KOPT-K1 (cell line): Measurements from ENCODE around the gene ATP9B.

ENCODE experiments used
- H3K27ac ChIP-seq: fragments of 200-600 bp; sonication (generic); 2 replicates; pipeline ENCODE4 v1.5.1; 2016; ENCODE audit warnings: antibody characterized with exemption, mild to moderate bottlenecking, low read depth, low read length; ENCODE audit not compliant: poor library complexity, severe bottlenecking
- H3K36me3 ChIP-seq: fragments of 200-600 bp; sonication (generic); 2 replicates; pipeline ENCODE4 v1.5.1; 2017; ENCODE audit warnings: antibody characterized with exemption, mild to moderate bottlenecking, low read length, moderate library complexity; ENCODE audit not compliant: insufficient read depth
- H3K9me3 ChIP-seq: fragments of 200-600 bp; sonication (generic); 2 replicates; pipeline ENCODE4 v1.5.1; 2017; ENCODE audit warnings: antibody characterized with exemption, low read length, mild to moderate bottlenecking; ENCODE audit not compliant: insufficient read depth, poor library complexity, severe bottlenecking

Gene ATP9B

DNA sequence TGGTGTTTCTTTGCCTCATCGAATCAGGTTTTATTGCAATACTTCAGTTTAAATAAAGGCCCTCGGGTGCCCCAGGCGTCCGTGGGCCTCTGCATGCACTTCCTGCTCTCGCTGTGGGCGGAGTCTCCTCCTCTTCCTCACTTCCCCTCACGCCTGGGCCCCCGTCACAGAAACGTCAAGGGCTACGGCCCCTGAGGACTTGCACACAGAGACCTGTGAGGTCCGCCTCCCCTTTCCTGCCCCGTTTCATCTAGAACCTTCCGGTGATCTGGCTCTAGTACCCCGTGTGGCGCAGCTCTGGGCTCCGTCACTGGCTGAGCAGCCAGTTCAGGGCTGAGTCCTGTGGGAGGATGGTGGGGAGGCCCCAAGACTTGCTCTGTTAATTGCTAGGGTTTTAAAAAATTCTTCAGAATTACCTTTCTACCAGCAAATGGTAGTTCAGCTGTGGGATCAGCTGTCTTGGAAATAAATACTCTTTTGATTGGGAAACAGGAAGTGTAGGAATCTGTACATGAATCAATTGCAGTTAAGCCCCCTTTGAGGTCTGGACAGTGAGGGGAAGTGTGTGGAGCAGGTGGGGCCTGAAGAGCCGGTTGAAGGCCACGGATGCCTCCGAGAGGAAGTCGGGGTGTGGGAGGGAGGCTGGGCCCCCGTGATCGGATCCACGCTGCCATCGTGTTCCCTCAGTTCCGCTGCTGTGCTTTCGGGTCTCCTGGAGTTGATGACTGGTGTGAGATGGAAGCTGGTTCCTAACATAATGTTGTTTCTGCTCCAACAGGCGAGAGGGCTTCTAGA, 336.8 kb downstream of the ATP9B start:
- peak overlapping the region; percentile 73 for H3K27ac ChIP-seq
- no peaks in the 10 kb centered on the region; the same call in 1 of the 2 replicates for H3K36me3 ChIP-seq
- H3K9me3 ChIP-seq, result no peaks in the 10 kb centered on the region

DNA sequence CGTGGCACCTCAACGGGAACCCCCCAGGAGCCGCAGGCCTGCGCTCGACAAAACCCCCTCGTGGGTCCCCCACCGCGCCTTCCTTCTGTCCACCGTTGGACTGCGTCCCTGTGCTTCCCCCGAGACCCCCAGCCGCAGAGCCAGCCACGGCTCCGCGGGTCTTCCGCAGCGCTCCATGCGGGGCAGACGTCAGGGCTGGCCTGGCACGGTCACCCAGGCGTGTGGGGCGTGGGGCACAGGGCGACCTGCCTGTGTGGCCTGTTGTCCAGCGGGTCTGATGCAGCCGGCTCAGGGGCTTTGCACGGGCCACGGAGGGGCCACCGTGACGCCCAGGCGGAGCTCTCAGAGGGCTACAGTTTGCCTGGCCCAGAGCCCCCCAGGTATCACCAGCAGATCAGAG, 337.5 kb downstream of the ATP9B start:
- H3K27ac ChIP-seq, result no peak overlapping the region
- no peaks in the 10 kb centered on the region; the same call in 1 of the 2 replicates for H3K36me3 ChIP-seq
- no peaks in the 10 kb centered on the region for H3K9me3 ChIP-seq

DNA sequence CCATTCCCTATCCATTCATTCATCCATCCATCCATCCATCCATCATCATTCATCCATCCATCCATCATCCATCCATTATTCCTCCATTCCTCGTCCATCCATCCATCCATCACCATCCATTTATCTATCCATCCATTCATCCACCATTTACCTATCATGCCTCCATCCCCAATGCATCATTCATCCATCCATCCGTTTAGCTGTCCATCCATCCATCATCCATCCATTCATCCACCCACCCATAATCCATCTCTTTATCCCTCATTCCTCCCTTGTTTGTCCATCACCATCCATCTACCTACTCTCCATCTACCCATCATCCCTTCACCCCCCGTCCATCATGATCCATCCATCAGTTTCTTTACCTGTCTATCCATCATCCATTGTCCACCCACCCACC, 340.1 kb downstream of the ATP9B start:
- peaks cover 15% of the 10 kb centered on the region; the same call in 1 of the 2 replicates for H3K36me3 ChIP-seq
- H3K9me3 ChIP-seq, result no peaks in the 10 kb centered on the region
- H3K27ac ChIP-seq, result no peak overlapping the region

DNA sequence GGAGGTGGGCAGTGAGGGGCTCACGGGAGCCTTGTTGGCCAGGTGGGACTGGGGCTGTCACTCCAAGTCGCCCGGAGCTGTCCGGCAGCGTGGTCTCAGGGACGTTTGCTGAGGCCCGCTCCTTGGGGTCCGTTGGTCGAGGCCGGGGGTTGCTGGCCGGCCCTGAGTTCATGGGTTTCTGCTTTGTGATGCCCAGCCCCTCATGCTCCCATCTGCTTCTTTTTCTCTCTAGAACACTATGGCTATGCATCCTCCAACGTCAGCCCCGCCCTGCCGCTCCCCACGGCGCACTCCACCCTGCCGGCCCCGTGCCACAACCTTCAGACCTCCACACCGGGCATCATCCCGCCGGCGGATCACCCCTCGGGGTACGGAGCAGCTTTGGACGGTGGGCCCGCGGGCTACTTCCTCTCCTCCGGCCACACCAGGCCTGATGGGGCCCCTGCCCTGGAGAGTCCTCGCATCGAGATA, 341.0 kb downstream of the ATP9B start:
- Histone ChIP-seq H3K9me3 (no peaks in the 10 kb centered on the region), H3K36me3 (peaks cover 15% of the 10 kb centered on the region; the same call in 1 of the 2 replicates), H3K27ac (no peak overlapping the region)

DNA sequence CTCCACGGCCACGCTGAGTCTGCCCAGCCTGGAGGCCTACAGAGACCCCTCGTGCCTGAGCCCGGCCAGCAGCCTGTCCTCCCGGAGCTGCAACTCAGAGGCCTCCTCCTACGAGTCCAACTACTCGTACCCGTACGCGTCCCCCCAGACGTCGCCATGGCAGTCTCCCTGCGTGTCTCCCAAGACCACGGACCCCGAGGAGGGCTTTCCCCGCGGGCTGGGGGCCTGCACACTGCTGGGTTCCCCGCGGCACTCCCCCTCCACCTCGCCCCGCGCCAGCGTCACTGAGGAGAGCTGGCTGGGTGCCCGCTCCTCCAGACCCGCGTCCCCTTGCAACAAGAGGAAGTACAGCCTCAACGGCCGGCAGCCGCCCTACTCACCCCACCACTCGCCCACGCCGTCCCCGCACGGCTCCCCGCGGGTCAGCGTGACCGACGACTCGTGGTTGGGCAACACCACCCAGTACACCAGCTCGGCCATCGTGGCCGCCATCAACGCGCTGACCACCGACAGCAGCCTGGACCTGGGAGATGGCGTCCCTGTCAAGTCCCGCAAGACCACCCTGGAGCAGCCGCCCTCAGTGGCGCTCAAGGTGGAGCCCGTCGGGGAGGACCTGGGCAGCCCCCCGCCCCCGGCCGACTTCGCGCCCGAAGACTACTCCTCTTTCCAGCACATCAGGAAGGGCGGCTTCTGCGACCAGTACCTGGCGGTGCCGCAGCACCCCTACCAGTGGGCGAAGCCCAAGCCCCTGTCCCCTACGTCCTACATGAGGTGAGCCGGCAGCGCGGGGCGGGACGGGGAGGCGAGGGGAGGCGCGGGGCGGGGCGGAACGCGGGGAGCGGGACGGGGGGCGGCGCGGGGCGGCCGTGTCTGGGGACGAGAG, 341.8 kb downstream of the ATP9B start:
- Histone ChIP-seq H3K27ac (no peak overlapping the region), H3K36me3 (peaks cover 15% of the 10 kb centered on the region; the same call in 1 of the 2 replicates), H3K9me3 (no peaks in the 10 kb centered on the region)

DNA sequence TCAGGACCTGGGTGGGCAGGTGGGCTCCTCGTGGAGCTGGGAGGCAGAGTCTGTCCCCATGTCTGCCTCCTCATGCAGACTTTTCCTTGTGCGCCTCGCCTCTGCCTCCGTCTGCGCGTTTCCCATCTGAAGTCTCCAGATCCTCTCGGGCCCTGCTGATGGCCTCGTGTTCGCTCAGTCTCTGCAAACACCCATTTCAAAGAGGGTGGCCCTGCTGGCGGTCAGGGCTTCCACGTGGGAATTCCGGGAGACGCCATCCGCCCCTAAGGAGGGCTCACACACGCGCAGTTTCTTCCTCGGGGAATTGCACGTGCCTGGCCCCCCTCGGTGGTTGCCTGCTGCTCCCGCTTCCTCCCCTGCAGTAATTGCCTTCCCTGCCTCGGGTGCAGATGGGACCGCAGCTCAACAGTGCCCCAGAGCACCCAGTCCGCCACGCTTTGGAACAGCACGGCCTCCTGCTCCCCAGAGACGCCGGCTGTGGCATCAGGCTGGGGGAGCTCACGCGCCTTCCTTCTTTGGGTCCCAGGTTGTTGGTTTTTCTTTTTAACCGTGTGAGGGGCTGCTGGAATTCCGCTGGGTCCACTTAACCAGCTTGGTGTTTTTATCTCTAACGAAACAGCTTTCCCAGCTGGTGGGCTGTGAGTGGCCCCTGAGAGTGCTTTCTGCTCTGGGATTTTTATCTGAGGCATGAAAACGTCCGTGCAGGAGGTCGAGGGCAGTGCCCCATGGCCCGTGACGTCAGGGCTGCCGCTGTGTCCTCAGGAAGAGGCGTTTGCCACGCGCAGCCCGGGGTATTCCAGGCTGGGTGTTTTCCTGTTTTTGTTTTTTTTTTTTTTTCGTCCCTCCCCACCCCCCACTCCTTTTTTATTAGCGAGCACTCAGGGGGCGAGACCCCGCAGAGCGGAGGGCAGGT, 342.7 kb downstream of the ATP9B start:
- H3K27ac ChIP-seq, result no peak overlapping the region
- peaks cover 15% of the 10 kb centered on the region; the same call in 1 of the 2 replicates for H3K36me3 ChIP-seq

DNA sequence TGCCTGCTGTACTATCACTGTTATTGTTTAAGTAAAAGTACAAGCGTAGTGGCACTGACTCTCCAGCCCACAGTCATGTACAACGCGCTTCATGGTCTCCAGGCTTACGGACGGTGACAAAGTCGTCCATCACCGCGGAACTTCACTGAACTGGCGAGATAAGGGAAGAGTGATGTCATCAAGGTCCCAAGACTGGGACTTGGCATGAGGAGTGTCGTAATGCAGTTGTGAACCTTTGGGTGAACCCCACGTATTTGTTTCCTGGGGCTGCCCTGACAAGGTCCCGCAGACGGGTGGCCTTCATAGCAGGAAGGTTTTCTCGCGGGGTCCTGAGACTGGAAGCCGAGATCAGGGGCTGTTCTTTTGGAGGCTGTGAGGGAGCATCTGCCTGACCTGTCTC, 343.8 kb downstream of the ATP9B start:
- peaks cover 15% of the 10 kb centered on the region; the same call in 1 of the 2 replicates for H3K36me3 ChIP-seq
- H3K27ac ChIP-seq, result no peak overlapping the region
- no peaks in the 10 kb centered on the region for H3K9me3 ChIP-seq

More for the DNA sequence above, 342.7 kb downstream of the ATP9B start:
- H3K9me3 ChIP-seq, result no peaks in the 10 kb centered on the region

DNA sequence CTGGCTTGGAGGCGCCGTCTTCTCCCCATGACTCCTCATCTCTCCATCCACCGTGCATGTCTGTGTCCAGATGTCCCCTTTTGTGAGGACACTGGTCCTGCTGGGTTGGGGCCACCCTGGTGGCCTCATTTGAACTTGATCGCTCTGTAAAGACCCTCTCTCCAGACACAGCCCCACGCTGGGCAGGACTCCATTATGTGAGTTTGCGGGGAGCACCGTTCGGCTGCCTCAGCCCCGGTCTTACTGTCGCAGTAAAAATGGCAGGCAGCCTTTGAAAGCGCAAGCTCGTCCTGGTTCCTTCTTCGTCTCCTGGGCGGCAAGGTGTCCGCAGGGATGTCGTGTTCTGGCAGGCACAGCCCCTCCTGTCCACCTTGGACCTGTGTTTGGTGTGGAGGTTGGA, 344.2 kb downstream of the ATP9B start:
- Histone ChIP-seq H3K9me3 (no peaks in the 10 kb centered on the region), H3K36me3 (peaks cover 15% of the 10 kb centered on the region; the same call in 1 of the 2 replicates), H3K27ac (no peak overlapping the region)

DNA sequence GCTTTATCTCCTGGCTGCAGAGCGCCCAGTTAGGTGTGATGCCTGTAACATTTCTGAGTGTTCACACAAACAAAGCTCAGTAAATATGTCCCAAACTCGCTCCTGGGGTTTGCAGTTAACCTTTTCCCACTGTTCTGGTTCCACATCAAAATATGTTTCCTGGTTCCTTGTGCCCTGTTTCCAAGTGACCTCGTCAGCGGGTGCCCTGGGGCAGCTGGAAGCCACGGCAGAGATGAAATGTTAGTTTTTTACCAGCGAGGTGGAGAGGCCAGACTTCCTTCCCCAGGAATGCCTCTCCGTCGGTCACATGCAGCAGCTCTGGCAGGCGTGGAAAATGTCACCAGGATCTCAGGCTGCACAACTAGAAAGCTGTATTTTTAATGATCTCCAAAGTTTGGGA, 344.7 kb downstream of the ATP9B start:
- no peaks in the 10 kb centered on the region for H3K9me3 ChIP-seq
- H3K36me3 ChIP-seq, result peaks cover 15% of the 10 kb centered on the region; the same call in 1 of the 2 replicates
- no peak overlapping the region for H3K27ac ChIP-seq

DNA sequence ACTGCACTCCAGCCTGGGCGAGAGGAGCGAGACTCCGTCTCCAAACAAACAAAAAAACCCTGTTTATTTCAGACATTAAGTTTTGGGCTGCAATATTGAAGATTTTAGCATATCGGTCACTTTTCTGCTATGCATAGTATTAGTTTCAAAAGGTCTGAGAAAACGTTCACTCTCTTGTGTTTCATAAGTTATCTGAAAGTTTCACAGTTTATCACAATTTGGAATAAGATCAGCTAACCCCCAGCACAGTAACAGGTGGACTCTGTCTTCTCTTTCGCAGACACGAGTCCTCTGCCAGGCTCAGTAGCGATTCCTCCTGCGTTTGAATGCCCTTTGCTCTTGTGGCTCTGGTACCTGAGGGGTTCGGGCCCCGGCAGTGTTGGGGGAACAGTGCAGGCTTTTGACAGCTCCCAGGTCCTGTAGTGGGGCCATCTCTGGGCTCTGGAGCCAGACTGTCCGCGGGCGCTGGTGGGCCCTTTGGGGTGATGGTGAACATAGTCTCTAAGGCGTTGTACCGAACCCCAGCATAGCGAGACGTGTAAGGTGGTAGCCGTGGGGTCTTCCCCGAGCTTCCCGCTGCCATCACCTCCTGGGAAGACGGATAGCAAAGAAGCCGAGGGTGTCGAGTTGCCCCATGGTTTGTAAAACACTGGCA, 347.0 kb downstream of the ATP9B start:
- peaks cover 24% of the 10 kb centered on the region; the same call in 1 of the 2 replicates for H3K36me3 ChIP-seq
- no peaks in the 10 kb centered on the region for H3K9me3 ChIP-seq
- H3K27ac ChIP-seq, result no peak overlapping the region

DNA sequence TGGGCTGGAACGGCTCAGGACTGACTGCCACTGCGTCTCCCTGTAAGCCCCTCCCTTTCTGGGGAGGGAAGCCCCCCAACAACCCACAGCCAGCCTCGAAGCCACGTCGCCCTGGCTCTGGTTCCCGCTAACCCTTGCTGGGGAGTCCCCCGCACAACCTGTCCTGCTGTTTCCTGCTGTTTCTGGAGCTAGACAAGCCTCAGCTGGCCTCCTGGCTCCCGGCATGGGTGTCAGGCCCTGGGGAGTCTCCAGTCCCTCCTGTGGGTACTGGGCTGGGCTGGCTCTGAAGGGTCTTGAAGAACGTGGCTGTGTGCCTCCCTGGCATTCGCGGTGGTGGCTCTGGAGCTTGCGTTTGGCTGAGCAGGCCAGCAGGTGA, 347.5 kb downstream of the ATP9B start:
- Histone ChIP-seq H3K9me3 (no peaks in the 10 kb centered on the region), H3K27ac (no peak overlapping the region), H3K36me3 (peaks cover 27% of the 10 kb centered on the region; the same call in 1 of the 2 replicates)

DNA sequence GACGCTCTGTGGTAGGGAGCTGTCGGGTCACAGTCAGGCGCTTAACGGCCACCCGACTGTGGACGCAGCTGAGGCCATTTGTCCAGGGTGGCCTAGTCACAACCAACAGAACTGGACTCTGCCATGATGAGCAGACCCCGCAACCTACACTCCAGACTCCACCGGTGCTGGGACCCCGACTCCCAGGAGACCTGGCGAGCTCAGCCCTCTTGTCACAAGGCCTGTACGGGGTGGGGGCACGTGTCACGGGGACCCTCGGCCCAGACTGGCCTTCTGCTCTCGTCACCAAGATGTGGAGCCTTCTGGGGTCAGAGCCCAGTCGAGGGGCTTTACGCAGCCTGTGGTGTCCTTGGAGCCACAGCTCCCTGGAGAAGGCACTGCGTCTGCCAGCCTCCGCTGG, 349.0 kb downstream of the ATP9B start:
- H3K9me3 ChIP-seq, result no peaks in the 10 kb centered on the region
- no peak overlapping the region for H3K27ac ChIP-seq
- peaks cover 29% of the 10 kb centered on the region; the same call in 1 of the 2 replicates for H3K36me3 ChIP-seq

DNA sequence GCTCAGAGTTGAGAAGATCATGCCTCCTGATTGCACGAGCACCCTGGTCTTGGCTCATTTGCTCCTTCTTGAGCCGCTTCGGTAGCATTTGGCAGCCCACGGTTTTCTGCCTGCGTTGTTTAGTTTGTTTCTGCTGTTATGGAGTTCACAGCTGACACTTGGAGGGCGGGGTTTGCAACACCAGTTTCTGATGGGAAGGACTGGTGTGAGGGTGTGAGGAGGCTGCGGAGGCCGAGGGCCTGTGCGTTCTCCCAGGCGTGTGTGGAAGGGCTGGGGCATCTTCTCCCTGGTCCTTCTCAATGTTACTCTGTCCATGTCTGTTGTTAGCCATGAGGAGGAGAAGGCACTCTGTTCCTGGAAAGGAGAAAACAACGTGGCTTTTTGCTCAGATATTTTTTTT, 349.4 kb downstream of the ATP9B start:
- Histone ChIP-seq H3K27ac (no peak overlapping the region), H3K9me3 (no peaks in the 10 kb centered on the region), H3K36me3 (peaks cover 25% of the 10 kb centered on the region; the same call in 1 of the 2 replicates)
